ENCODE data around the gene CARD8.
"Not testable (repeated sequence)": the region's sequence is repeated elsewhere in the genome, so short reads cannot be mapped to it uniquely, and the experiment has no call there.

CARD8 gene

DNA sequence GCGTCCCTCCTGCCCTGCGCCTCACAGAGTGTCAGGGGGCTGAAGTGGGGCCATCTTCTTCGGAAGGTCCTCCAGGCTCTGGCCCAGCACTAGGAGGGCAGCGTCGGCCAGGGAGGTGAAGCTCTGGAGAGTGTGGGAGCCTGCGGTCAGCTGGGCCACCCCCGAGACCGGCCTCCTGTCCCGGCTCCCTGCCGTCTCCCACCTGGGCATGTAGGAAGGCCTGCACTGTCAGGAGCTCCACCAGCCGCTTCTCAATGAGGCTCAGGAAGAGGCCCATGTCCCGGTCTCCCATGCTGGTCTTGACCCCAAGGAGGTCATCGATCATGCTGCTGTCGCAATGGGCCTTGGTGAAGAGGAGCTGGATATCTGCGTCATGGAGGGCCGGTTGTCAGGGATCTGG, 42.3 kb upstream of the CARD8 start:
- H3K36me3 ChIP-seq: no peaks in the 10 kb centered on the region
- H3K27me3 ChIP-seq: peaks cover 0 to 17% of the 10 kb centered on the region in 2 donors
- H3K9me3 ChIP-seq: no peaks in the 10 kb centered on the region
- no peaks in the 10 kb centered on the region for H3K4me1 ChIP-seq
- no peak for TF ChIP-seq CTCF (IDR thresholded peaks at IDR 0.05)
- intact Hi-C loops (cut with DNase I; ENCODE audit: low total_unique reads): no loop called here
- H3K4me3 ChIP-seq: no peak overlapping the region
- no peak overlapping the region for H3K27ac ChIP-seq
- no peak for DNase-seq

GRCh38 chr19:48296963-48297734, 41.4 kb upstream of the CARD8 start:
- H3K4me1 ChIP-seq: no peaks in the 10 kb centered on the region
- no peak overlapping the region for H3K4me3 ChIP-seq
- intact Hi-C loops (cut with DNase I; ENCODE audit: low total_unique reads): no loop called here
- peaks cover 0 to 17% of the 10 kb centered on the region in 2 donors for H3K27me3 ChIP-seq
- H3K27ac ChIP-seq: no peak overlapping the region
- DNase-seq: no peak
- H3K9me3 ChIP-seq: no peaks in the 10 kb centered on the region
- no peaks in the 10 kb centered on the region for H3K36me3 ChIP-seq
- TF ChIP-seq CTCF (IDR thresholded peaks at IDR 0.05): no peak

DNA sequence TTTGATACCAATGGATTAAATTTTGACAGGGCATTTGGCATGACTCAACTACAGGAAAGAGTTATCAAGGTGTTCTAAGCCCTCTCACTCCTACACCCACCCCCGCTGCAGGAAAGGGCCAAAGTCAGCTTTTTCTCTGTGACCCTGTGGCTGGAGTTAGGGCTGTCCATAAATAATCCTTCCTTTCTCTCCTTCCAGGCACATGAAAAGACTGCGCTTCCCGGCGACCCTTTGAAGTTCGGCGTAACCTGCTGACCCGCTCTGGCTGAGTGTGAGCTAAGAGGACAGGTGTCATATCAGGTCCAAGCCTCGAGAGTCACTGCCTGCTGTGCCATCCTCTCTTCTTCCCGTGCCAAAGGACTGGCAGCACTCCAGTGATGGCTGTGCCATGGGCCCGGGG, 39.7 kb upstream of the CARD8 start:
- peaks cover 0 to 12% (median 8%) of the 10 kb centered on the region in 4 donors for H3K4me1 ChIP-seq
- H3K36me3 ChIP-seq: no peaks in the 10 kb centered on the region
- DNase-seq: no peak
- no peaks in the 10 kb centered on the region for H3K9me3 ChIP-seq
- H3K4me3 ChIP-seq: no peak overlapping the region
- H3K27ac ChIP-seq: no peak overlapping the region
- TF ChIP-seq CTCF (IDR thresholded peaks at IDR 0.05): no peak
- peaks cover 0 to 23% of the 10 kb centered on the region in 2 donors for H3K27me3 ChIP-seq
- intact Hi-C loops (cut with DNase I; ENCODE audit: low total_unique reads): no loop called here

DNA sequence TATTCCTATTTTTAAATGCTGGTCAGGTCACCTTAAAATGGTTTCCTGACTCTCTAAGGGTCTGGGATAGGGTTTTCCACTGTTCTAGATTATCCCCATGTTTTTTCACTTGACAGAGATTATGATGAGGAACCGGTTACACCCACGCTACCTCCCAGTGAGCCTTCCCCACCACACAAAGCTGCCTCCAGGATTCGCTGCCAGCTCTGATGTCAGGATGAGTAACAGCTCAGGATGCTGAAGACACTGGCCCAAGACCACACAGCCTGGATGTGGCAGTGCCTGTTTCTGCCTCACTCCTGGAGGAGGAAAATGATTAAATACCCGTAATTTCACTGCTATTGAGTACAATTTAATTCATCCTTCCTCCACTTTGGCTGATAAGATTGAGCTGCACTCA, 37.1 kb upstream of the CARD8 start:
- no peaks in the 10 kb centered on the region for H3K36me3 ChIP-seq
- peaks cover 0 to 14% (median 10%) of the 10 kb centered on the region in 4 donors for H3K4me1 ChIP-seq
- TF ChIP-seq CTCF (IDR thresholded peaks at IDR 0.05): no peak
- peaks cover 0 to 27% of the 10 kb centered on the region in 2 donors for H3K27me3 ChIP-seq
- H3K9me3 ChIP-seq: no peaks in the 10 kb centered on the region
- H3K27ac ChIP-seq: no peak overlapping the region
- no peak overlapping the region for H3K4me3 ChIP-seq
- DNase-seq: no peak
- intact Hi-C loops (cut with DNase I; ENCODE audit: low total_unique reads): no loop called here

GRCh38 chr19:48291489-48291815, 35.7 kb upstream of the CARD8 start:
- peak overlapping the region in 1 of 2 donors; percentile 51 for H3K4me3 ChIP-seq
- intact Hi-C loops (cut with DNase I; ENCODE audit: low total_unique reads): not testable (repeated sequence)

GRCh38 chr19:48290771-48291488, 35.2 kb upstream of the CARD8 start:
- peaks cover 0 to 14% (median 10%) of the 10 kb centered on the region in 4 donors for H3K4me1 ChIP-seq
- H3K9me3 ChIP-seq: peaks cover 0 to 7% (median 0%) of the 10 kb centered on the region in 3 donors
- TF ChIP-seq CTCF (IDR thresholded peaks at IDR 0.05): peak; percentile 93 to 98
- H3K27me3 ChIP-seq: peaks cover 0 to 27% of the 10 kb centered on the region in 2 donors
- intact Hi-C loops (cut with DNase I; ENCODE audit: low total_unique reads): loop anchor here (1.0 kb wide), 1 partner anchor 24 kb away; no protein-coding TSS in a partner anchor
- H3K4me3 ChIP-seq: peak overlapping the region; percentile 31 to 51
- no peak overlapping the region for H3K27ac ChIP-seq
- peak; percentile 75 to 85 for DNase-seq
- peaks cover 0 to under 1% (median 0%) of the 10 kb centered on the region in 3 donors for H3K36me3 ChIP-seq

More at GRCh38 chr19:48291489-48291815, 35.7 kb upstream of the CARD8 start:
- not testable (repeated sequence) for H3K36me3 ChIP-seq, H3K9me3 ChIP-seq, H3K27ac ChIP-seq, DNase-seq
- H3K27me3 ChIP-seq: peaks cover 0 to 27% of the 10 kb centered on the region in 2 donors
- H3K4me1 ChIP-seq: peaks cover 0 to 14% (median 10%) of the 10 kb centered on the region in 4 donors

Measured in tibial artery (tissue), 4 donors.